ENCODE data around the gene VSIR. TPM values are rescaled to one million over a fixed set of nuclear protein-coding genes. Genes with fewer than 3 reads are reported as not detected.
A peak's percentile ranks its signal among the peaks of the same experiment; 100 is the strongest.

VSIR gene
- total RNA-seq, 1 donor from 2014 or later = 115 TPM

- no peaks in the 10 kb centered on the region for H3K9me3 Mint-ChIP-seq
- H3K27ac Mint-ChIP-seq = peak overlapping the region; percentile 78
- H3K27me3 Mint-ChIP-seq (ENCODE audit: insufficient read depth) = no peaks in the 10 kb centered on the region
- intact Hi-C loops (cut with micrococcal nuclease) = loop anchor here (1.0 kb wide), 2 partner anchors 28 to 71 kb away; no protein-coding TSS in a partner anchor
- H3K4me3 Mint-ChIP-seq = peak overlapping the region; percentile 38
- H3K36me3 Mint-ChIP-seq (ENCODE audit: low read depth) = no peaks in the 10 kb centered on the region
- no peak for DNase-seq (ENCODE audit: low spot score)
- peaks cover 50% of the 10 kb centered on the region for H3K4me1 Mint-ChIP-seq (ENCODE audit: low read depth)
These were observed 74.6 kb downstream of the VSIR start for GRCh38 chr10:71698737-71699136.

GRCh38 chr10:71697938-71698709 is 75.2 kb downstream of the VSIR start:
- Mint-ChIP-seq H3K27ac (peak overlapping the region; percentile 78), H3K27me3 (ENCODE audit: insufficient read depth) (no peaks in the 10 kb centered on the region), H3K9me3 (no peaks in the 10 kb centered on the region), H3K4me1 (ENCODE audit: low read depth) (peaks cover 53% of the 10 kb centered on the region), H3K4me3 (peak overlapping the region; percentile 38), H3K36me3 (ENCODE audit: low read depth) (no peaks in the 10 kb centered on the region)
- DNase-seq (ENCODE audit: low spot score) = no peak
- intact Hi-C loops (cut with micrococcal nuclease) = loop anchor here (1.0 to 2.0 kb wide), 3 partner anchors 28 to 115 kb away; no protein-coding TSS in a partner anchor

Other genes starting within 250 kb of the VSIR start
- 0.18 and 0.32 TPM in 2 replicates for gene C10orf105, start 53.7 kb downstream of the VSIR start, total RNA-seq
- 117 and 122 TPM in 2 replicates for gene PSAP, start 77.7 kb upstream of the VSIR start, total RNA-seq
- gene CHST3, start 190.9 kb upstream of the VSIR start, total RNA-seq = 0.16 and 0.22 TPM in 2 replicates

All from activated T-helper 1 cell treated with anti-CD3 and anti-CD28 coated beads, Interleukin-12 subunit alpha, Interleukin-12 subunit beta, Interleukin-2, Interleukin-4 antibody, amounts not matched to agents 30 ng/mL and 10 ng/mL and 1 ng/mL, durations not matched to agents 14 hours and 24 hours and 36 hours (primary cell).